Vagina (tissue), 2 donors: ENCODE results near the gene RPL15. TPM values are rescaled to one million over a fixed set of nuclear protein-coding genes. Genes with fewer than 3 reads are reported as not detected.
"Not testable (repeated sequence)": the region's sequence is repeated elsewhere in the genome, so short reads cannot be mapped to it uniquely, and the experiment has no call there.

ENCODE experiments used
- DNase-seq, 2 donors: peaks; one replicate each; pipeline ENCODE4 v3.0.0-alpha.2; 2017; ENCODE audit errors: extremely low spot score in 2 of 2
- H3K27ac ChIP-seq: fragments of 200-600 bp; sonication (generic); one replicate; pipeline ENCODE4 v1.5.1; 2019
- H3K27me3 ChIP-seq: fragments of 200-600 bp; sonication (generic); one replicate; pipeline ENCODE4 v1.5.1; 2019
- H3K36me3 ChIP-seq, 2 donors: fragments of 200-600 bp; sonication (generic); one replicate each; pipeline ENCODE4 v1.5.1; 2017 to 2019
- H3K4me1 ChIP-seq: fragments of 200-600 bp; sonication (generic); one replicate; pipeline ENCODE4 v1.5.1; 2019
- H3K4me3 ChIP-seq, 2 donors: fragments of 200-600 bp; sonication (generic); 1 replicate in 1 of 2; 2 replicates in 1 of 2; pipeline ENCODE4 v1.5.1; 2016 to 2019
- H3K9me3 ChIP-seq: fragments of 200-600 bp; sonication (generic); one replicate; pipeline ENCODE4 v1.5.1; 2019
- POLR2A ChIP-seq, 2 donors: fragments of 450-650 bp; IDR thresholded peaks; one replicate each; pipeline ENCODE4 v1.6.1; 2017; ENCODE audit warnings: antibody characterized with exemption in 2 of 2, mild to moderate bottlenecking in 2 of 2, moderate library complexity in 2 of 2
- POLR2AphosphoS5 ChIP-seq, 2 donors: sonication (generic); formaldehyde crosslinking; IDR thresholded peaks; one replicate each; pipeline ENCODE4 v1.9.0; 2017; ENCODE audit warnings: antibody characterized with exemption in 2 of 2, mild to moderate bottlenecking in 2 of 2, low read depth in 1 of 2; ENCODE audit not compliant: insufficient read depth in 1 of 2
- intact Hi-C: fragments of 100-400 bp; cut with DNase I; formaldehyde crosslinking; loops from one replicate; pipeline ENCODE4 v1.15.1; 2023
- total RNA-seq: library from RNA; depleted of rRNA; stranded (reverse); fragments of >200 nt; gene quantifications from one replicate; pipeline ENCODE4 v1.2.3, GENCODE V29; 2016
- TF ChIP-seq, protein P1 (sequence below), 3 experiments: fragments of 450-650 bp in 2 of 3; fragments of 200-600 bp in 1 of 3; sonication (generic) in 1 of 3; IDR thresholded peaks; one replicate each; pipeline ENCODE4 v1.5.1; 2017 to 2019; ENCODE audit warnings: antibody characterized with exemption in 3 of 3, mild to moderate bottlenecking in 2 of 3, moderate library complexity in 2 of 3

RPL15 gene
- 2,641 TPM for total RNA-seq

DNA sequence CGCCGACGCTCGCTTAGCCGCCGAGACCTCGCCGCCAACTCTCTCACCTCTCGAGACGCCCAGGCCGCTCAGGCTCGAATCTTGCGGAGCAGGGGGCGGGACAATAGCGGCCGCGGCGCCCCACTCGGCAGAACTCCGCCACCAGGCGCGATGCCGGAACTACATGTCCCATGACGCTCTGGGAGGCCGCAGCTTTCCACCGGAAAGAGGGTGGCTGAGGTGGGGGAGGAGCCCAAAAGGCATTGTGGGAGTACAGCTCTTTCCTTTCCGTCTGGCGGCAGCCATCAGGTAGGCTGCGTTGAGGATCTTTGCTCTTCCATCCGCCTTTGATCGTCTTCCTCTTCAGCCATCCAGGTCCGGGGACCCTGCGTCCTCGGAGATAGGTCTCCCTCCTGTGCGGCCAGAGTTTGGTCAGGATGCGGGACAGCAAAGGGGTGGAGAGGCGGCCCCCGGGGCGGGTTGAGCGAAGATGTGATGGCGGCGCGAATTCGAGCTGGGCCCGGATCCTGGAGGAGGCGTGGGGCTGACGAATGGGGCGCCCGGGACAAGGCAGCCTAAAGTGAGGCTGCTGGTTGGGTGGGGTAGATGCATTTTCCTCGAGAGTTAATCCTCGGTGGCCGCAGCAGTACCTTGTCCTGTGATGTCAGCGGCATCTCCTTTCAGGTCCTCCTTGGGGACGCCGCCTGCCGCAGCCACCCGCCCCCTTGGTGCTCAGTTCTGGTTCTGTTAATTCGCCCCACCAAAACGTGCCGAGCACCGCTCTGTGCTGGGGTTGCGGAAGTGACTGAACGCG is at the start of gene RPL15, which contains the start of gene NKIRAS1:
RPL15 (plus strand) TSS at position 247 of the 793 bp plus-strand sequence. CDS start 728 bp downstream, outside the sequence.
NKIRAS1 (minus strand) TSS at position 105 of the 793 bp plus-strand sequence. CDS start 6,086 bp downstream, outside the sequence.
- intact Hi-C loops: no loop called here
- peak within 1 kb of the TSS; percentile 81 for H3K27ac ChIP-seq

DNA sequence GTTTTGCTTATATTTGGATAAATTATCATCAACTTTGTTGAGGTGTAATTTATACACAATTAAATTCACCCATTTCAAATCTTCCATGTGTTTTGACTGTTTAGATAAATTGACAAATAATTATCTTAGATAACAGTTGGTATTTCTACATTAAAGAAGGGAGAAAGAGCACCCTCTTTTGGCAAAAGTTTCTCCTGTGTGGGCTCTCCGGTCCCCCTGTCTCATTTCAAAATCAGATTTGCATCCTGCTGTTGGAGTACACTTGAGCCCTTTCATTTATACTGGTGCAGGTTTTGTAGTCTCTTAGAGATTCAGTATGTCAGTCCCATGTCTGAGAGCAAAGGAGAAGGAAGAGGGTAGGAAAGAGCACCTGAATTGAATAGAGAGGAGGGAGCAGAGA is 49.5 kb upstream of the RPL15 start:
- H3K4me3 ChIP-seq: no peak overlapping the region
- no peaks in the 10 kb centered on the region for H3K9me3 ChIP-seq
- no peaks in the 10 kb centered on the region for H3K27me3 ChIP-seq
- no peak for DNase-seq
- TF ChIP-seq, protein P1, sequence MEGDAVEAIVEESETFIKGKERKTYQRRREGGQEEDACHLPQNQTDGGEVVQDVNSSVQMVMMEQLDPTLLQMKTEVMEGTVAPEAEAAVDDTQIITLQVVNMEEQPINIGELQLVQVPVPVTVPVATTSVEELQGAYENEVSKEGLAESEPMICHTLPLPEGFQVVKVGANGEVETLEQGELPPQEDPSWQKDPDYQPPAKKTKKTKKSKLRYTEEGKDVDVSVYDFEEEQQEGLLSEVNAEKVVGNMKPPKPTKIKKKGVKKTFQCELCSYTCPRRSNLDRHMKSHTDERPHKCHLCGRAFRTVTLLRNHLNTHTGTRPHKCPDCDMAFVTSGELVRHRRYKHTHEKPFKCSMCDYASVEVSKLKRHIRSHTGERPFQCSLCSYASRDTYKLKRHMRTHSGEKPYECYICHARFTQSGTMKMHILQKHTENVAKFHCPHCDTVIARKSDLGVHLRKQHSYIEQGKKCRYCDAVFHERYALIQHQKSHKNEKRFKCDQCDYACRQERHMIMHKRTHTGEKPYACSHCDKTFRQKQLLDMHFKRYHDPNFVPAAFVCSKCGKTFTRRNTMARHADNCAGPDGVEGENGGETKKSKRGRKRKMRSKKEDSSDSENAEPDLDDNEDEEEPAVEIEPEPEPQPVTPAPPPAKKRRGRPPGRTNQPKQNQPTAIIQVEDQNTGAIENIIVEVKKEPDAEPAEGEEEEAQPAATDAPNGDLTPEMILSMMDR (IDR thresholded peaks at IDR 0.05): no peak
- TF ChIP-seq POLR2AphosphoS5 (IDR thresholded peaks at IDR 0.05; ENCODE audit: insufficient read depth in 1 of 2, low read depth in 1 of 2): no peak
- no peaks in the 10 kb centered on the region for H3K36me3 ChIP-seq
- intact Hi-C loops: no loop called here
- peaks cover 41% of the 10 kb centered on the region for H3K4me1 ChIP-seq
- no peak overlapping the region for H3K27ac ChIP-seq

More for the DNA sequence above, at the start of gene RPL15, which contains the start of gene NKIRAS1:
- DNase-seq: peak in 1 of 2 donors; percentile 97
- Histone ChIP-seq H3K4me3 (peak within 1 kb of the TSS; percentile 87 to 96), H3K9me3 (no peaks in the 10 kb centered on the region), H3K36me3 (peaks cover 0 to 22% of the 10 kb centered on the region in 2 donors), H3K27me3 (no peaks in the 10 kb centered on the region), H3K4me1 (peaks cover 48% of the 10 kb centered on the region)
- TF ChIP-seq POLR2A (IDR thresholded peaks at IDR 0.05): peak in 1 of 2 donors; percentile 98
- TF ChIP-seq, protein P1 (IDR thresholded peaks at IDR 0.05): peak; percentile 17 to 72 (median 22)
- peak; percentile 96 to 100 for TF ChIP-seq POLR2AphosphoS5 (IDR thresholded peaks at IDR 0.05; ENCODE audit: insufficient read depth in 1 of 2, low read depth in 1 of 2)

DNA sequence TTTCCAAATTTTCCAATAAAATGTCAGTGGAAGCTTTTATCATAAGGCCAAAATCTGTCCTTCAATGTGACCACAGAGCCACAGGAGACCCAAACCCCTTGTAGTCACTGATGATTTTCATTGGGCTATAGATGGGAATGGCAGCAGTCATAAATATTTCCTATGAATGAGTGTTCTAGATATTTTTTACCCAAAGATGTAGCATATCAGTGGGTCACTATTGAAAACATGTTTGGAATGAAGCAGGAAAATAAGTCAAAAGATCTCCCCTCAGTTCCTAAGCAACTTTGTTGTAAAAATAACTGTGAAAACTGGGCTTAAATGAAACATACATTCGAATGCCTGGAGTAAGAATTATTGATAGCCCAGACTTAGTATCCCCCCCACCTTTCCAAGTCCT is 49.1 kb upstream of the RPL15 start:
- DNase-seq: no peak
- no peak overlapping the region for H3K4me3 ChIP-seq
- H3K27ac ChIP-seq: no peak overlapping the region
- no peak for TF ChIP-seq POLR2AphosphoS5 (IDR thresholded peaks at IDR 0.05; ENCODE audit: insufficient read depth in 1 of 2, low read depth in 1 of 2)
- H3K27me3 ChIP-seq: no peaks in the 10 kb centered on the region
- H3K9me3 ChIP-seq: no peaks in the 10 kb centered on the region
- intact Hi-C loops: no loop called here
- H3K36me3 ChIP-seq: no peaks in the 10 kb centered on the region
- H3K4me1 ChIP-seq: peaks cover 41% of the 10 kb centered on the region

DNA sequence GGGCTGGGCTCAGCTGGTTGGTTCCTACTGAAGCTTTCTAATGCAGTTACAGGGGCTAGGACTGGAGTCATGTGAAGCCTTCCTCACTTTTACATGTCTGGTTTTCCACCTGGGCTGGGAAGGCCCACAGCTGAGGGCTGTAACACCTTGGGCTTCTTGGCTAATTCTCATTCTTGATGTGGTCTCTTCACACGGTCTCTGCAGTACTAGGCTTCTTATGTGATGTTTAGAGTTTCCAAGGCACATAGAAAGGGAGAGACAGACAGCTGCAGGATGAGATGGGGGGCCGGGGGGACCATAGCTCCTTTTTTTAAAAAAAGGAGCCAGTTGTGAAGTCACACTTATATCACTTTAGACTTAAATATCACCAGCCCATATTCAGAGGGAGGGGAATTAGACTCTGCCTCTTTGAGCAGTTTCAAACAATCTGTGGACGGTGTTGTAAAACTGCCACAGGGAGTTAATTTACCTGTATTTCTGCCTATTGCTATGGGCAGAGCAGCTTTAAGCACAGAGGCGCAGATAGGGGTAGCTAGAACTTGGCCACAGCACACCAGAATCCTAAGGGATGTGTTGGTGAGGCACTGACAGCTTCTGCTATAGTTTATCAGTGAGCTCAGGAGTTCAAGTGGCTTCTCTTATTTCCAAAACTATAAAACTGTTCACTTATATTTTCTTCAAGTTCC is 46.8 kb upstream of the RPL15 start:
- Histone ChIP-seq H3K27me3 (no peaks in the 10 kb centered on the region), H3K36me3 (no peaks in the 10 kb centered on the region), H3K4me3 (no peak overlapping the region), H3K9me3 (no peaks in the 10 kb centered on the region), H3K4me1 (peaks cover 52% of the 10 kb centered on the region), H3K27ac (no peak overlapping the region)
- intact Hi-C loops: no loop called here
- TF ChIP-seq, protein P1 (IDR thresholded peaks at IDR 0.05): no peak
- TF ChIP-seq POLR2A (IDR thresholded peaks at IDR 0.05): no peak
- TF ChIP-seq POLR2AphosphoS5 (IDR thresholded peaks at IDR 0.05; ENCODE audit: insufficient read depth in 1 of 2, low read depth in 1 of 2): no peak
- no peak for DNase-seq

DNA sequence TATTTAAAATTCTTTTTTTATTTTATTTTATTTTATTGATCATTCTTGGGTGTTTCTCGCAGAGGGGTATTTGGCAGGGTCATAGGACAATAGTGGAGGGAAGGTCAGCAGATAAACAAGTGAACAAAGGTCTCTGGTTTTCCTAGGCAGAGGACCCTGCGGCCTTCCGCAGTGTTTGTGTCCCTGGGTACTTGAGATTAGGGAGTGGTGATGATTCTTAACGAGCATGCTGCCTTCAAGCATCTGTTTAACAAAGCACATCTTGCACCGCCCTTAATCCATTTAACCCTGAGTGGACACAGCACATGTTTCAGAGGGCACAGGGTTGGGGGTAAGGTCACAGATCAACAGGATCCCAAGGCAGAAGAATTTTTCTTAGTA is 46.3 kb upstream of the RPL15 start:
- H3K36me3 ChIP-seq, H3K27me3 ChIP-seq, H3K9me3 ChIP-seq, intact Hi-C loops, H3K4me3 ChIP-seq, H3K27ac ChIP-seq, DNase-seq: not testable (repeated sequence)
- peaks cover 50% of the 10 kb centered on the region for H3K4me1 ChIP-seq

DNA sequence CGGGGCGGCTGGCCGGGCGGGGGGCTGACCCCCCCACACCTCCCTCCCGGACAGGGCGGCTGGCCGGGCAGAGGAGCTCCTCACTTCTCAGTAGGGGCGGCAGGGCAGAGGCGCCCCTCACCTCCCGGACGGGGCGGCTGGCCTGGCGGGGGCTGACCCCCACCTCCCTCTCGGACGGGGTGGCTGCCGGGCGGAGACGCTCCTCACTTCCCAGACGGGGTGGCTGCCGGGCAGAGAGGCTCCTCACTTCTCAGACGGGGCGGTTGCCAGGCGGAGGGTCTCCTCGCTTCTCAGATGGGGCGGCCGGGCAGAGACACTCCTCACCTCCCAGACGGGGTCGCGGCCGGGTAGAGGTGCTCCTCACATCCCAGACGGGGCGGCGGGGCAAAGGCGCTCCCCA is 45.6 kb upstream of the RPL15 start:
- DNase-seq, intact Hi-C loops, H3K36me3 ChIP-seq, H3K27ac ChIP-seq, H3K4me3 ChIP-seq, H3K9me3 ChIP-seq, H3K27me3 ChIP-seq: not testable (repeated sequence)
- H3K4me1 ChIP-seq: peaks cover 50% of the 10 kb centered on the region
